ENCODE measurements around the gene FRK. TPM values are rescaled to one million over a fixed set of nuclear protein-coding genes. Genes with fewer than 3 reads are reported as not detected.

The FRK gene
- total and polyA plus RNA-seq, 2 donors from 2014 or later, result 5.9 to 25.0 TPM

- no peak for TF ChIP-seq CTCF (IDR thresholded peaks at IDR 0.05; ENCODE audit: borderline replicate concordance, extremely low read depth, insufficient read depth)
- no peak overlapping the region for H3K9ac ChIP-seq (ENCODE audit: low read length in 3 of 3)
- no peak for FAIRE-seq
- intact Hi-C loops (cut with DNase I), result no loop called here
- H3K36me3 ChIP-seq (ENCODE audit: control insufficient read depth in 2 of 3, insufficient read depth in 3 of 3, low read length in 3 of 3), result no peaks in the 10 kb centered on the region
- no peak overlapping the region for H3K4me3 ChIP-seq (ENCODE audit: low read length in 3 of 3)
- no peak overlapping the region for H3K27ac ChIP-seq (ENCODE audit: low read depth in 2 of 2, low read length in 2 of 2)
- H3K4me1 ChIP-seq (ENCODE audit: control insufficient read depth in 2 of 3, insufficient read depth in 2 of 3, low read depth in 1 of 3, low read length in 3 of 3), result no peaks in the 10 kb centered on the region
- no peaks in the 10 kb centered on the region for H3K27me3 ChIP-seq (ENCODE audit: control insufficient read depth, insufficient read depth, low read length)
- H3K9me3 ChIP-seq (ENCODE audit: control insufficient read depth in 2 of 3, insufficient read depth in 1 of 3, low read length in 3 of 3), result peaks cover 0 to 3% (median 0%) of the 10 kb centered on the region in 3 donors
- no peak for DNase-seq
Measured at GRCh38 chr6:116040993-116041392, 19.7 kb downstream of the FRK start.

GRCh38 chr6:116036885-116037284, 23.8 kb downstream of the FRK start:
- no peak overlapping the region for H3K9ac ChIP-seq (ENCODE audit: low read length in 3 of 3)
- FAIRE-seq (no peak), DNase-seq (no peak)
- peaks cover 0 to 6% (median 0%) of the 10 kb centered on the region in 3 donors for H3K4me1 ChIP-seq (ENCODE audit: control insufficient read depth in 2 of 3, insufficient read depth in 2 of 3, low read depth in 1 of 3, low read length in 3 of 3)
- intact Hi-C loops (cut with DNase I), result no loop called here
- H3K27me3 ChIP-seq (ENCODE audit: control insufficient read depth, insufficient read depth, low read length), result no peaks in the 10 kb centered on the region
- TF ChIP-seq CTCF (IDR thresholded peaks at IDR 0.05; ENCODE audit: borderline replicate concordance, extremely low read depth, insufficient read depth), result no peak
- H3K9me3 ChIP-seq (ENCODE audit: control insufficient read depth in 2 of 3, insufficient read depth in 1 of 3, low read length in 3 of 3), result no peaks in the 10 kb centered on the region
- H3K27ac ChIP-seq (ENCODE audit: low read depth in 2 of 2, low read length in 2 of 2), result no peak overlapping the region
- H3K4me3 ChIP-seq (ENCODE audit: low read length in 3 of 3), result no peak overlapping the region
- no peaks in the 10 kb centered on the region for H3K36me3 ChIP-seq (ENCODE audit: control insufficient read depth in 2 of 3, insufficient read depth in 3 of 3, low read length in 3 of 3)

- Histone ChIP-seq H3K9ac (ENCODE audit: low read length in 3 of 3) (no peak overlapping the region), H3K27ac (ENCODE audit: low read depth in 2 of 2, low read length in 2 of 2) (no peak overlapping the region), H3K9me3 (ENCODE audit: control insufficient read depth in 2 of 3, insufficient read depth in 1 of 3, low read length in 3 of 3) (no peaks in the 10 kb centered on the region), H3K36me3 (ENCODE audit: control insufficient read depth in 2 of 3, insufficient read depth in 3 of 3, low read length in 3 of 3) (no peaks in the 10 kb centered on the region), H3K27me3 (ENCODE audit: control insufficient read depth, insufficient read depth, low read length) (no peaks in the 10 kb centered on the region), H3K4me1 (ENCODE audit: control insufficient read depth in 2 of 3, insufficient read depth in 2 of 3, low read depth in 1 of 3, low read length in 3 of 3) (peaks cover 0 to 6% (median 0%) of the 10 kb centered on the region in 3 donors), H3K4me3 (ENCODE audit: low read length in 3 of 3) (no peak overlapping the region)
- intact Hi-C loops (cut with DNase I), result no loop called here
- TF ChIP-seq CTCF (IDR thresholded peaks at IDR 0.05; ENCODE audit: borderline replicate concordance, extremely low read depth, insufficient read depth), result no peak
- DNase-seq (no peak), FAIRE-seq (no peak)
Measured at GRCh38 chr6:116036075-116036773, 24.5 kb downstream of the FRK start.

All from kidney (tissue), 14 donors.